SK-N-SH treated with all-trans-retinoic acid at 6 μM for 48 hours (cell line): Measurements from ENCODE around the gene SLC25A26.

Experiments
- ATAC-seq: fragments of 200-7000 bp; cut with Tn5 transposase; 3 replicates; pipeline ENCODE4 v1.9.1; 2020; ENCODE audit warnings: mild to moderate bottlenecking, moderate library complexity
- ARNTL ChIP-seq: fragments of 450-650 bp; formaldehyde crosslinking; IDR thresholded peaks from 2 replicates; pipeline ENCODE4 v1.5.0; 2020; ENCODE audit warnings: low read depth, mild to moderate bottlenecking, moderate library complexity, borderline replicate concordance
- BACH2 ChIP-seq: fragments of 250-450 bp; sonication (Bioruptor Pico); IDR thresholded peaks from 2 replicates; pipeline ENCODE4 v1.9.0; 2021; ENCODE audit warnings: mild to moderate bottlenecking, borderline replicate concordance
- CREB5 ChIP-seq: fragments of 250-450 bp; sonication (Bioruptor Pico); IDR thresholded peaks from 2 replicates; pipeline ENCODE4 v1.5.1; 2020; ENCODE audit warnings: low read depth, mild to moderate bottlenecking, moderate library complexity
- CSDC2 ChIP-seq: fragments of 250-450 bp; sonication (Bioruptor Pico); IDR thresholded peaks from 2 replicates; pipeline ENCODE4 v1.5.0; 2020; ENCODE audit warnings: mild to moderate bottlenecking, moderate library complexity
- ESRRG ChIP-seq: fragments of 250-450 bp; sonication (Bioruptor Pico); IDR thresholded peaks from 2 replicates; pipeline ENCODE4 v1.6.1; 2021; ENCODE audit warnings: mild to moderate bottlenecking
- GLIS3 ChIP-seq: fragments of 250-450 bp; sonication (Bioruptor Pico); IDR thresholded peaks from 2 replicates; pipeline ENCODE4 v1.5.0; 2020; ENCODE audit warnings: mild to moderate bottlenecking, moderate library complexity
- ISL1 ChIP-seq: fragments of 250-450 bp; sonication (Bioruptor Pico); IDR thresholded peaks from 2 replicates; pipeline ENCODE4 v2.1.2; 2022; ENCODE audit warnings: mild to moderate bottlenecking, moderate library complexity
- OSR1 ChIP-seq: fragments of 250-450 bp; sonication (Bioruptor Pico); IDR thresholded peaks from 2 replicates; pipeline ENCODE4 v1.8.0; 2022; ENCODE audit warnings: moderate library complexity, mild to moderate bottlenecking, inconsistent platforms
- POU6F1 ChIP-seq: fragments of 250-450 bp; sonication (Bioruptor Pico); IDR thresholded peaks from 2 replicates; pipeline ENCODE4 v1.8.0; 2021; ENCODE audit warnings: low read depth, mild to moderate bottlenecking, moderate library complexity, borderline replicate concordance
- PPARA ChIP-seq: fragments of 250-450 bp; sonication (Bioruptor Pico); IDR thresholded peaks from 2 replicates; pipeline ENCODE4 v1.5.0; 2020; ENCODE audit warnings: mild to moderate bottlenecking, borderline replicate concordance
- RARB ChIP-seq: fragments of 250-450 bp; sonication (Bioruptor Pico); IDR thresholded peaks from 2 replicates; pipeline ENCODE4 v1.8.0; 2021; ENCODE audit warnings: mild to moderate bottlenecking, moderate library complexity
- SNAI2 ChIP-seq: fragments of 250-450 bp; sonication (Bioruptor Pico); IDR thresholded peaks from 2 replicates; pipeline ENCODE4 v1.5.0; 2020; ENCODE audit warnings: mild to moderate bottlenecking, moderate library complexity
- TCF4 ChIP-seq: fragments of 250-450 bp; sonication (Bioruptor Pico); IDR thresholded peaks from 2 replicates; pipeline ENCODE4 v1.8.0; 2021; ENCODE audit warnings: mild to moderate bottlenecking, moderate library complexity, borderline replicate concordance
- TOX ChIP-seq: fragments of 250-450 bp; sonication (Bioruptor Pico); IDR thresholded peaks from 2 replicates; pipeline ENCODE4 v1.8.0; 2021; ENCODE audit warnings: mild to moderate bottlenecking, moderate library complexity, borderline replicate concordance
- TSHZ2 ChIP-seq: fragments of 250-450 bp; sonication (Bioruptor Pico); IDR thresholded peaks from 2 replicates; pipeline ENCODE4 v1.5.0; 2020; ENCODE audit warnings: mild to moderate bottlenecking, moderate library complexity
- ZC3H10 ChIP-seq: fragments of 250-450 bp; sonication (Bioruptor Pico); IDR thresholded peaks from 2 replicates; pipeline ENCODE4 v1.5.1; 2021; ENCODE audit warnings: mild to moderate bottlenecking, moderate library complexity
- ZFP3 ChIP-seq: fragments of 250-450 bp; sonication (Bioruptor Pico); IDR thresholded peaks from 2 replicates; pipeline ENCODE4 v1.5.0; 2020; ENCODE audit warnings: mild to moderate bottlenecking, moderate library complexity
- ZFP30 ChIP-seq: fragments of 450-650 bp; formaldehyde crosslinking; IDR thresholded peaks from 2 replicates; pipeline ENCODE4 v1.5.0; 2022; ENCODE audit warnings: mild to moderate bottlenecking, moderate library complexity
- ZNF565 ChIP-seq: fragments of 450-650 bp; formaldehyde crosslinking; conservative IDR thresholded peaks from 2 replicates; pipeline ENCODE4 v1.5.0; 2020; ENCODE audit warnings: low read depth, mild to moderate bottlenecking, moderate library complexity
- ZNF70 ChIP-seq: fragments of 450-650 bp; formaldehyde crosslinking; IDR thresholded peaks from 2 replicates; pipeline ENCODE4 v1.5.0; 2020; ENCODE audit warnings: mild to moderate bottlenecking, moderate library complexity
- TF ChIP-seq, protein P1 (sequence below): fragments of 250-450 bp; sonication (Bioruptor Pico); IDR thresholded peaks from 2 replicates; pipeline ENCODE4 v1.5.1; 2021; ENCODE audit warnings: mild to moderate bottlenecking, moderate library complexity
- TF ChIP-seq, protein P2 (sequence below): fragments of 250-450 bp; sonication (Bioruptor Pico); IDR thresholded peaks from 2 replicates; pipeline ENCODE4 v1.8.0; 2020; ENCODE audit warnings: mild to moderate bottlenecking, moderate library complexity, borderline replicate concordance

Gene SLC25A26

GRCh38 chr3:66394019-66394752 lies 173.4 kb downstream of the SLC25A26 start:
- no peak for ATAC-seq
- no peak for TF ChIP-seq SNAI2 (CRISPR knock-in tag)
- TF ChIP-seq CSDC2 = no peak
- TF ChIP-seq ZNF565 (CRISPR knock-in tag) = no peak
- TF ChIP-seq TCF4 = no peak
- no peak for TF ChIP-seq ZNF70
- TF ChIP-seq ISL1 (CRISPR knock-in tag) = no peak
- TF ChIP-seq, all 23 proteins: peak for 0

GRCh38 chr3:66394753-66395249 lies 174.0 kb downstream of the SLC25A26 start:
- TF ChIP-seq GLIS3 (no peak), ZC3H10 (CRISPR knock-in tag) (no peak), BACH2 (CRISPR knock-in tag) (no peak), ZNF565 (CRISPR knock-in tag) (no peak)
- TF ChIP-seq, all 23 proteins: peak for 0

GRCh38 chr3:66395635-66396034 lies 174.8 kb downstream of the SLC25A26 start:
- ATAC-seq = no peak
- no peak for TF ChIP-seq ZFP30 (CRISPR knock-in tag)
- TF ChIP-seq ESRRG (CRISPR knock-in tag) = no peak
- TF ChIP-seq PPARA (CRISPR knock-in tag) = no peak
- no peak for TF ChIP-seq CREB5 (CRISPR knock-in tag)
- no peak for TF ChIP-seq CSDC2
- TF ChIP-seq, protein P1, sequence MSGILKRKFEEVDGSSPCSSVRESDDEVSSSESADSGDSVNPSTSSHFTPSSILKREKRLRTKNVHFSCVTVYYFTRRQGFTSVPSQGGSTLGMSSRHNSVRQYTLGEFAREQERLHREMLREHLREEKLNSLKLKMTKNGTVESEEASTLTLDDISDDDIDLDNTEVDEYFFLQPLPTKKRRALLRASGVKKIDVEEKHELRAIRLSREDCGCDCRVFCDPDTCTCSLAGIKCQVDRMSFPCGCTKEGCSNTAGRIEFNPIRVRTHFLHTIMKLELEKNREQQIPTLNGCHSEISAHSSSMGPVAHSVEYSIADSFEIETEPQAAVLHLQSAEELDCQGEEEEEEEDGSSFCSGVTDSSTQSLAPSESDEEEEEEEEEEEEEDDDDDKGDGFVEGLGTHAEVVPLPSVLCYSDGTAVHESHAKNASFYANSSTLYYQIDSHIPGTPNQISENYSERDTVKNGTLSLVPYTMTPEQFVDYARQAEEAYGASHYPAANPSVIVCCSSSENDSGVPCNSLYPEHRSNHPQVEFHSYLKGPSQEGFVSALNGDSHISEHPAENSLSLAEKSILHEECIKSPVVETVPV = no peak
- TF ChIP-seq, all 23 proteins: peak for 0

More at GRCh38 chr3:66394753-66395249, 174.0 kb downstream of the SLC25A26 start:
- no peak for ATAC-seq

DNA sequence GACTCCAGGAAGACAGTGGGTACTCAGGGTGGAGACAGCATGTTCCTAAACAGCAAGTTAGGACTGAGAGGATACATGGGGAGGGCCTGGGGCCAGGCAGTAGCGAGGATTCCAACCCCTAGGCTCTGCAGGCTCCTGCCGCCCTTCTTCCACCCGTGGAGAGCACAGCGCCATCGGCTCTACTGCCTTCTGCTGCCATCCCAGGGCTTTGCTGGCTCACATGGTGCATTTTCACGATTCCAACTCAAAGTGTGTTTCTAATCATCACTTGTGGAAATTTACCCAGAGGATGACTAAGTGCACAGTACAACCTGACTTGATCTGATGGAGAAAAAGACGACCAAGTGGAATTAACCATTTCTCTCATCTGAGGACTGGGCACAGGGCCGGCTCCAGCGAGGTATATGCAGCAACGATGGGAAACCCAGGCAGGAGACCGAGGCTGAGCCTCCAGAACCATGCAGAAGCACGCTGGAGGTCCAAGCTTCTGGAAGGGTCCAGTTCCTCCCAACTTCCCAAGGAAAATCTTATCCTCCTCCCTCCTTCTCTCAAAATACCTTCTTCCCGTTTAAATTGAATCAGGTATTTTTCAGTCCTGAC lies 175.5 kb downstream of the SLC25A26 start:
- no peak for ATAC-seq
- TF ChIP-seq RARB (CRISPR knock-in tag) (no peak), CSDC2 (no peak), ZC3H10 (CRISPR knock-in tag) (no peak), SNAI2 (CRISPR knock-in tag) (no peak), ZNF565 (CRISPR knock-in tag) (no peak), TSHZ2 (CRISPR knock-in tag) (no peak), PPARA (CRISPR knock-in tag) (no peak), ARNTL (CRISPR knock-in tag) (no peak), CREB5 (CRISPR knock-in tag) (no peak), ZFP3 (CRISPR knock-in tag) (no peak), BACH2 (CRISPR knock-in tag) (no peak), POU6F1 (CRISPR knock-in tag) (no peak), ESRRG (CRISPR knock-in tag) (no peak), TOX (CRISPR knock-in tag) (no peak), GLIS3 (no peak), TCF4 (no peak), OSR1 (CRISPR knock-in tag) (no peak), ISL1 (CRISPR knock-in tag) (no peak)
- TF ChIP-seq, protein P2, sequence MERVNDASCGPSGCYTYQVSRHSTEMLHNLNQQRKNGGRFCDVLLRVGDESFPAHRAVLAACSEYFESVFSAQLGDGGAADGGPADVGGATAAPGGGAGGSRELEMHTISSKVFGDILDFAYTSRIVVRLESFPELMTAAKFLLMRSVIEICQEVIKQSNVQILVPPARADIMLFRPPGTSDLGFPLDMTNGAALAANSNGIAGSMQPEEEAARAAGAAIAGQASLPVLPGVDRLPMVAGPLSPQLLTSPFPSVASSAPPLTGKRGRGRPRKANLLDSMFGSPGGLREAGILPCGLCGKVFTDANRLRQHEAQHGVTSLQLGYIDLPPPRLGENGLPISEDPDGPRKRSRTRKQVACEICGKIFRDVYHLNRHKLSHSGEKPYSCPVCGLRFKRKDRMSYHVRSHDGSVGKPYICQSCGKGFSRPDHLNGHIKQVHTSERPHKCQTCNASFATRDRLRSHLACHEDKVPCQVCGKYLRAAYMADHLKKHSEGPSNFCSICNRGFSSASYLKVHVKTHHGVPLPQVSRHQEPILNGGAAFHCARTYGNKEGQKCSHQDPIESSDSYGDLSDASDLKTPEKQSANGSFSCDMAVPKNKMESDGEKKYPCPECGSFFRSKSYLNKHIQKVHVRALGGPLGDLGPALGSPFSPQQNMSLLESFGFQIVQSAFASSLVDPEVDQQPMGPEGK (CRISPR knock-in tag) = no peak
